Left renal cortex interstitium (tissue), 4 donors: Measurements from ENCODE around the gene ULBP3. TPM values are rescaled to one million over a fixed set of nuclear protein-coding genes. Genes with fewer than 3 reads are reported as not detected.
"Not testable (repeated sequence)": the region's sequence is repeated elsewhere in the genome, so short reads cannot be mapped to it uniquely, and the experiment has no call there.

Source experiments
- DNase-seq, 4 donors: peaks; one replicate each; pipeline ENCODE4 v3.0.0-alpha.2; 2013; ENCODE audit warnings: low read depth in 4 of 4, low spot score in 2 of 4, missing footprints in 1 of 4
- polyA plus RNA-seq, 4 donors: library from polyadenylated mRNA; unstranded; fragments of 120-200 nt; gene quantifications; one replicate each; pipeline ENCODE4 v1.2.1, GENCODE V29; 2013; ENCODE audit not compliant: insufficient read length in 4 of 4

The ULBP3 gene
- polyA plus RNA-seq, 4 donors = 7.9 to 10.7 (median 9.1) TPM

GRCh38 chr6:150043501-150044412 is 25.2 kb downstream of the ULBP3 start:
- no peak for DNase-seq

GRCh38 chr6:150043096-150043495 is 25.8 kb downstream of the ULBP3 start:
- no peak for DNase-seq

GRCh38 chr6:150038202-150039062 is 30.5 kb downstream of the ULBP3 start:
- no peak for DNase-seq

- DNase-seq = no peak
Observed at GRCh38 chr6:150037526-150038201, 31.3 kb downstream of the ULBP3 start.

GRCh38 chr6:150036081-150036480 is 32.8 kb downstream of the ULBP3 start:
- no peak for DNase-seq

GRCh38 chr6:150033207-150033771 is 35.6 kb downstream of the ULBP3 start:
- no peak for DNase-seq

GRCh38 chr6:150032598-150032997 is 36.3 kb downstream of the ULBP3 start:
- DNase-seq = no peak

- DNase-seq = no peak
Observed at GRCh38 chr6:150030611-150031010, 38.3 kb downstream of the ULBP3 start.

- DNase-seq = no peak
Observed at GRCh38 chr6:150029749-150030148, 39.2 kb downstream of the ULBP3 start.

GRCh38 chr6:150029276-150029675 is 39.6 kb downstream of the ULBP3 start:
- DNase-seq = no peak

- DNase-seq = no peak
Observed at GRCh38 chr6:150028799-150029198, 40.1 kb downstream of the ULBP3 start.

GRCh38 chr6:150027806-150028565 is 40.9 kb downstream of the ULBP3 start:
- DNase-seq = no peak

- no peak for DNase-seq
Observed at GRCh38 chr6:150026976-150027805, 41.7 kb downstream of the ULBP3 start.

- DNase-seq = no peak
Observed at GRCh38 chr6:150025201-150025917, 43.6 kb downstream of the ULBP3 start, which contains the start of gene RAET1L. Gene RAET1L (minus strand): TSS chr6:150025532. CDS start chr6:150025471, 61 bp downstream.

- no peak for DNase-seq
Observed at GRCh38 chr6:150024646-150025155, 44.2 kb downstream of the ULBP3 start.

GRCh38 chr6:150024021-150024420 is 44.9 kb downstream of the ULBP3 start:
- DNase-seq = not testable (repeated sequence)

- not testable (repeated sequence) for DNase-seq
Observed at GRCh38 chr6:150021870-150022269, 47.1 kb downstream of the ULBP3 start.
